HCT116 (cell line): ENCODE results near the gene FGGY. TPM values are rescaled to one million over a fixed set of nuclear protein-coding genes. Genes with fewer than 3 reads are reported as not detected.

Experiments used
- ATAC-seq: fragments of 200-7000 bp; cut with Tn5 transposase; 2 replicates; pipeline ENCODE4 v1.9.1; 2020; ENCODE audit warnings: mild to moderate bottlenecking, moderate library complexity
- BruUV-seq: library from RNA; stranded (reverse); fragments of 400-500 nt; replicated peaks from 2 replicates; lab custom pipeline; 2021; lab: Mats Ljungman, UMichigan
- CTCF ChIA-PET: fragments of 300-600 bp; sonication (Branson Sonifier 250); formaldehyde crosslinking; loops from one replicate; lab custom pipeline; 2021; ENCODE audit warnings: antibody characterized with exemption; lab: Charles Lee
- POLR2A ChIA-PET: fragments of 300-600, 350-600 bp; sonication (Branson Sonifier 250); formaldehyde crosslinking; loops from one replicate; lab custom pipeline; 2021; ENCODE audit warnings: antibody characterized with exemption; lab: Charles Lee
- RAD21 ChIA-PET, 2 experiments: fragments of 300-600 bp; sonication (Branson Sonifier 250); formaldehyde crosslinking; loops; one replicate each; lab custom pipeline; 2023; ENCODE audit warnings: low total read pairs in 2 of 2; ENCODE audit not compliant: uncharacterized antibody in 2 of 2, unreplicated experiment in 2 of 2, low non-redundant PET in 1 of 2; lab: Charles Lee
- DNase-seq: peaks from one replicate; pipeline ENCODE4 v3.0.0-alpha.2; 2010; ENCODE audit warnings: low read depth, low spot score
- H2AFZ ChIP-seq: fragments of 200-600 bp; shearing (Covaris generic), sonication (generic); 2 replicates; pipeline ENCODE4 v1.6.1; 2017; ENCODE audit warnings: low read depth, mixed run types, mixed read lengths, antibody characterized with exemption, low read length; ENCODE audit not compliant: poor library complexity, severe bottlenecking
- H3K27ac ChIP-seq: 2 replicates; pipeline ENCODE4 v1.5.1; 2012; ENCODE audit warnings: low read depth, low read length
- H3K27me3 ChIP-seq: fragments of 200-600 bp; sonication (generic); 2 replicates; pipeline ENCODE4 v1.6.1; 2016; ENCODE audit warnings: mixed run types, low read length, mixed read lengths; ENCODE audit not compliant: insufficient read depth
- H3K36me3 ChIP-seq, 2 experiments: fragments of 200-500 bp in 1 of 2; fragments of 200-600 bp in 1 of 2; sonication (Bioruptor generic) in 1 of 2; sonication (generic) in 1 of 2; 2 replicates each; pipeline versions ENCODE4 v1.5.1 to v1.6.1; 2014 to 2016; ENCODE audit warnings: low read length in 2 of 2, inconsistent platforms in 1 of 2, mixed read lengths in 1 of 2, mixed run types in 1 of 2; ENCODE audit not compliant: insufficient read depth in 2 of 2, control insufficient read depth in 1 of 2
- H3K4me1 ChIP-seq, 2 experiments: fragments of 200-600 bp in 1 of 2; sonication (generic) in 1 of 2; 2 replicates each; pipeline versions ENCODE4 v1.5.1 to v1.6.1; 2012 to 2017; ENCODE audit warnings: low read length in 2 of 2, inconsistent platforms in 1 of 2, mild to moderate bottlenecking in 1 of 2, mixed read lengths in 1 of 2, mixed run types in 1 of 2, moderate library complexity in 1 of 2; ENCODE audit not compliant: insufficient read depth in 2 of 2, control insufficient read depth in 1 of 2
- H3K4me2 ChIP-seq: fragments of 200-600 bp; sonication (generic); 2 replicates; pipeline ENCODE4 v1.6.1; 2017; ENCODE audit warnings: mixed run types, low read length, mixed read lengths
- H3K4me3 ChIP-seq, 2 experiments: fragments of 200-600 bp in 1 of 2; sonication (generic) in 1 of 2; replicated peaks in 1 of 2; 2 replicates each; pipeline ENCODE4 v1.5.1; 2011 to 2016; ENCODE audit warnings: low read length in 2 of 2, control low read depth in 1 of 2, low read depth in 1 of 2, mild to moderate bottlenecking in 1 of 2, mixed read lengths in 1 of 2, mixed run types in 1 of 2
- H3K79me2 ChIP-seq: fragments of 200-600 bp; sonication (generic); 2 replicates; pipeline ENCODE4 v1.6.1; 2017; ENCODE audit warnings: mild to moderate bottlenecking, mixed run types, low read length, moderate library complexity, mixed read lengths; ENCODE audit not compliant: insufficient read depth
- H3K9ac ChIP-seq: fragments of 200-600 bp; sonication (generic); 2 replicates; pipeline ENCODE4 v1.6.1; 2016; ENCODE audit warnings: low read length, mixed read lengths
- H3K9me2 ChIP-seq: fragments of 200-600 bp; sonication (generic), shearing (Covaris generic); 2 replicates; pipeline ENCODE4 v1.6.1; 2017; ENCODE audit warnings: mixed run types, mild to moderate bottlenecking, moderate library complexity; ENCODE audit not compliant: insufficient read depth
- H3K9me3 ChIP-seq, 2 experiments: fragments of 200-500 bp in 1 of 2; fragments of 200-600 bp in 1 of 2; sonication (Bioruptor generic) in 1 of 2; sonication (generic) in 1 of 2; 2 replicates each; pipeline ENCODE4 v1.6.1; 2014 to 2017; ENCODE audit warnings: low read length in 2 of 2, mixed read lengths in 2 of 2, inconsistent platforms in 1 of 2, low read depth in 1 of 2, mild to moderate bottlenecking in 1 of 2, mixed run types in 1 of 2, moderate library complexity in 1 of 2; ENCODE audit not compliant: control insufficient read depth in 1 of 2, insufficient read depth in 1 of 2
- H4K20me1 ChIP-seq: fragments of 200-600 bp; sonication (generic), shearing (Covaris generic); 2 replicates; pipeline ENCODE4 v1.6.1; 2017; ENCODE audit warnings: mixed run types, mild to moderate bottlenecking, moderate library complexity; ENCODE audit not compliant: insufficient read depth
- ATF3 ChIP-seq: IDR thresholded peaks from 2 replicates; pipeline ENCODE4 v1.6.1; 2012
- CBX3 ChIP-seq: IDR thresholded peaks from 2 replicates; pipeline ENCODE4 v1.6.1; 2012; ENCODE audit warnings: low read depth
- CEBPB ChIP-seq: IDR thresholded peaks from 2 replicates; pipeline ENCODE4 v1.6.1; 2012; ENCODE audit warnings: low read depth
- EGR1 ChIP-seq: IDR thresholded peaks from 2 replicates; pipeline ENCODE4 v1.6.1; 2012; ENCODE audit warnings: low read depth
- ELF1 ChIP-seq: IDR thresholded peaks from 2 replicates; pipeline ENCODE4 v1.6.1; 2012; ENCODE audit warnings: low read depth, borderline replicate concordance
- EZH2phosphoT487 ChIP-seq: fragments of 200-600 bp; IDR thresholded peaks from 2 replicates; pipeline ENCODE4 v1.6.1; 2018; ENCODE audit warnings: antibody characterized with exemption, borderline replicate concordance
- FOSL1 ChIP-seq: IDR thresholded peaks from 2 replicates; pipeline ENCODE4 v1.6.1; 2012; ENCODE audit warnings: low read depth
- JUND ChIP-seq: IDR thresholded peaks from 2 replicates; pipeline ENCODE4 v1.6.1; 2012
- POLR2A ChIP-seq: IDR thresholded peaks from 2 replicates; pipeline ENCODE4 v1.7.0; 2011; ENCODE audit warnings: borderline replicate concordance; ENCODE audit not compliant: insufficient read depth, insufficient read length; ENCODE audit errors: extremely low read depth
- POLR2AphosphoS5 ChIP-seq: IDR thresholded peaks from 2 replicates; pipeline ENCODE4 v1.6.1; 2011; ENCODE audit warnings: mild to moderate bottlenecking, low read depth, low read length, moderate library complexity
- RAD21 ChIP-seq: IDR thresholded peaks from 2 replicates; pipeline ENCODE4 v1.6.1; 2012; ENCODE audit warnings: low read depth, mild to moderate bottlenecking
- SIN3A ChIP-seq: IDR thresholded peaks from 2 replicates; pipeline ENCODE4 v1.6.1; 2012; ENCODE audit warnings: low read depth
- SP1 ChIP-seq: IDR thresholded peaks from 2 replicates; pipeline ENCODE4 v1.6.1; 2012; ENCODE audit warnings: low read depth
- SRF ChIP-seq: IDR thresholded peaks from 2 replicates; pipeline ENCODE4 v1.6.1; 2012; ENCODE audit warnings: low read depth
- TCF7L2 ChIP-seq: IDR thresholded peaks from 2 replicates; pipeline ENCODE4 v1.7.0; 2011; ENCODE audit warnings: borderline replicate concordance, inconsistent platforms; ENCODE audit not compliant: insufficient read depth, insufficient read length; ENCODE audit errors: extremely low read depth
- YY1 ChIP-seq: IDR thresholded peaks from 2 replicates; pipeline ENCODE4 v1.6.1; 2011; ENCODE audit warnings: low read length, low read depth, moderate library complexity, mild to moderate bottlenecking; ENCODE audit not compliant: insufficient replicate concordance; ENCODE audit errors: extremely low read depth
- ZFX ChIP-seq: fragments of 450-650 bp; IDR thresholded peaks from 2 replicates; pipeline ENCODE4 v1.6.1; 2017
- ZNF274 ChIP-seq: fragments of 200-500 bp; sonication (Bioruptor generic); IDR thresholded peaks from 2 replicates; pipeline ENCODE4 v1.6.1; 2014; ENCODE audit warnings: mild to moderate bottlenecking, low read depth, low read length, inconsistent platforms
- intact Hi-C: fragments of 100-400 bp; cut with micrococcal nuclease; formaldehyde crosslinking; loops from 2 replicates; pipeline ENCODE4 v1.10.0; 2022
- total RNA-seq: library from RNA; stranded (reverse); gene quantifications from one replicate; pipeline ENCODE4 v1.2.1, GENCODE V29; 2021; ENCODE audit not compliant: unreplicated experiment
- TF ChIP-seq, protein P1 (sequence below): IDR thresholded peaks from 2 replicates; pipeline ENCODE4 v1.6.1; 2012
- TF ChIP-seq, protein P2 (sequence below), 3 experiments: fragments of 200-600 bp in 1 of 3; sonication (generic) in 1 of 3; IDR thresholded peaks in 2 of 3; conservative IDR thresholded peaks in 1 of 3; 2 replicates each; pipeline ENCODE4 v1.5.1; 2012 to 2017; ENCODE audit warnings: low read depth in 2 of 3, low read length in 2 of 3, antibody characterized with exemption in 1 of 3, borderline replicate concordance in 1 of 3, control low read depth in 1 of 3, mild to moderate bottlenecking in 1 of 3, mixed read lengths in 1 of 3, mixed run types in 1 of 3, moderate library complexity in 1 of 3; ENCODE audit not compliant: insufficient read depth in 1 of 3
- TF ChIP-seq, protein P3 (sequence below): IDR thresholded peaks from 2 replicates; pipeline ENCODE4 v1.6.1; 2011; ENCODE audit warnings: mild to moderate bottlenecking, low read length, moderate library complexity; ENCODE audit not compliant: insufficient replicate concordance; ENCODE audit errors: extremely low read depth

The FGGY gene
- total RNA-seq, 1 experiment from 2014 or later = 10.6 TPM

- Histone ChIP-seq H4K20me1 (no peaks in the 10 kb centered on the region), H3K4me1 (peaks cover 3 to 16% of the 10 kb centered on the region in 2 experiments; a peak in 2 of 4 replicates), H3K9ac (no peak overlapping the region), H3K4me2 (no peak overlapping the region), H3K9me3 (no peaks in the 10 kb centered on the region), H3K79me2 (no peaks in the 10 kb centered on the region), H3K27me3 (no peaks in the 10 kb centered on the region), H3K9me2 (0 out of 2 replicates have a peak, but pooled peaks cover 5% of the 10 kb centered on the region), H3K36me3 (no peaks in the 10 kb centered on the region), H3K4me3 (no peak overlapping the region), H3K27ac (no peak overlapping the region), H2AFZ (no peak overlapping the region)
- ATAC-seq (peak; percentile 89), DNase-seq (peak; percentile 68)
- no TSS peak for BruUV-seq
- POLR2A ChIA-PET = no interaction called here
- RAD21 ChIA-PET = no interaction called here
- intact Hi-C loops = no loop called here
- CTCF ChIA-PET = no interaction called here
- TF ChIP-seq POLR2A = no peak
- TF ChIP-seq ZNF274 = no peak
- TF ChIP-seq CEBPB = peak; percentile 69
- TF ChIP-seq ELF1 = no peak
- TF ChIP-seq TCF7L2 = peak; percentile 99
- TF ChIP-seq SRF = no peak
- TF ChIP-seq, protein P1, sequence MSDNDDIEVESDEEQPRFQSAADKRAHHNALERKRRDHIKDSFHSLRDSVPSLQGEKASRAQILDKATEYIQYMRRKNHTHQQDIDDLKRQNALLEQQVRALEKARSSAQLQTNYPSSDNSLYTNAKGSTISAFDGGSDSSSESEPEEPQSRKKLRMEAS = no peak
- no peak for TF ChIP-seq CBX3
- no peak for TF ChIP-seq YY1
- peak; percentile 15; the same call in 1 of the 2 replicates for TF ChIP-seq RAD21
- TF ChIP-seq ZFX = no peak
- peak; percentile 31; the same call in 1 of the 2 replicates for TF ChIP-seq FOSL1
- TF ChIP-seq JUND = peak; percentile 68
- TF ChIP-seq, protein P2, sequence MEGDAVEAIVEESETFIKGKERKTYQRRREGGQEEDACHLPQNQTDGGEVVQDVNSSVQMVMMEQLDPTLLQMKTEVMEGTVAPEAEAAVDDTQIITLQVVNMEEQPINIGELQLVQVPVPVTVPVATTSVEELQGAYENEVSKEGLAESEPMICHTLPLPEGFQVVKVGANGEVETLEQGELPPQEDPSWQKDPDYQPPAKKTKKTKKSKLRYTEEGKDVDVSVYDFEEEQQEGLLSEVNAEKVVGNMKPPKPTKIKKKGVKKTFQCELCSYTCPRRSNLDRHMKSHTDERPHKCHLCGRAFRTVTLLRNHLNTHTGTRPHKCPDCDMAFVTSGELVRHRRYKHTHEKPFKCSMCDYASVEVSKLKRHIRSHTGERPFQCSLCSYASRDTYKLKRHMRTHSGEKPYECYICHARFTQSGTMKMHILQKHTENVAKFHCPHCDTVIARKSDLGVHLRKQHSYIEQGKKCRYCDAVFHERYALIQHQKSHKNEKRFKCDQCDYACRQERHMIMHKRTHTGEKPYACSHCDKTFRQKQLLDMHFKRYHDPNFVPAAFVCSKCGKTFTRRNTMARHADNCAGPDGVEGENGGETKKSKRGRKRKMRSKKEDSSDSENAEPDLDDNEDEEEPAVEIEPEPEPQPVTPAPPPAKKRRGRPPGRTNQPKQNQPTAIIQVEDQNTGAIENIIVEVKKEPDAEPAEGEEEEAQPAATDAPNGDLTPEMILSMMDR (IDR thresholded peaks at IDR 0.05 in 2 of 3, conservative IDR thresholded peaks at IDR 0.05 in 1 of 3; ENCODE audit: borderline replicate concordance in 1 of 3, insufficient read depth in 1 of 3, low read depth in 2 of 3, low read length in 2 of 3) = no peak
- no peak for TF ChIP-seq SIN3A
- TF ChIP-seq, protein P3, sequence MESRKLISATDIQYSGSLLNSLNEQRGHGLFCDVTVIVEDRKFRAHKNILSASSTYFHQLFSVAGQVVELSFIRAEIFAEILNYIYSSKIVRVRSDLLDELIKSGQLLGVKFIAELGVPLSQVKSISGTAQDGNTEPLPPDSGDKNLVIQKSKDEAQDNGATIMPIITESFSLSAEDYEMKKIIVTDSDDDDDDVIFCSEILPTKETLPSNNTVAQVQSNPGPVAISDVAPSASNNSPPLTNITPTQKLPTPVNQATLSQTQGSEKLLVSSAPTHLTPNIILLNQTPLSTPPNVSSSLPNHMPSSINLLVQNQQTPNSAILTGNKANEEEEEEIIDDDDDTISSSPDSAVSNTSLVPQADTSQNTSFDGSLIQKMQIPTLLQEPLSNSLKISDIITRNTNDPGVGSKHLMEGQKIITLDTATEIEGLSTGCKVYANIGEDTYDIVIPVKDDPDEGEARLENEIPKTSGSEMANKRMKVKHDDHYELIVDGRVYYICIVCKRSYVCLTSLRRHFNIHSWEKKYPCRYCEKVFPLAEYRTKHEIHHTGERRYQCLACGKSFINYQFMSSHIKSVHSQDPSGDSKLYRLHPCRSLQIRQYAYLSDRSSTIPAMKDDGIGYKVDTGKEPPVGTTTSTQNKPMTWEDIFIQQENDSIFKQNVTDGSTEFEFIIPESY = no peak
- peak; percentile 32; the same call in 1 of the 2 replicates for TF ChIP-seq SP1
- no peak for TF ChIP-seq EGR1
- no peak for TF ChIP-seq POLR2AphosphoS5
- TF ChIP-seq ATF3 = no peak
- TF ChIP-seq EZH2phosphoT487 = no peak
Observed at GRCh38 chr1:59556802-59557548, 260.1 kb downstream of the FGGY start.
